IPS DF 4.7 (cell line): ENCODE measurements around the gene NFE2L2.
"Not testable (repeated sequence)": the region's sequence is repeated elsewhere in the genome, so short reads cannot be mapped to it uniquely, and the experiment has no call there.

Source experiments
- DNase-seq: peaks from one replicate; pipeline ENCODE4 v3.0.0-alpha.2; 2013; ENCODE audit warnings: low spot score; ENCODE audit errors: extremely low read depth

NFE2L2 gene

DNA sequence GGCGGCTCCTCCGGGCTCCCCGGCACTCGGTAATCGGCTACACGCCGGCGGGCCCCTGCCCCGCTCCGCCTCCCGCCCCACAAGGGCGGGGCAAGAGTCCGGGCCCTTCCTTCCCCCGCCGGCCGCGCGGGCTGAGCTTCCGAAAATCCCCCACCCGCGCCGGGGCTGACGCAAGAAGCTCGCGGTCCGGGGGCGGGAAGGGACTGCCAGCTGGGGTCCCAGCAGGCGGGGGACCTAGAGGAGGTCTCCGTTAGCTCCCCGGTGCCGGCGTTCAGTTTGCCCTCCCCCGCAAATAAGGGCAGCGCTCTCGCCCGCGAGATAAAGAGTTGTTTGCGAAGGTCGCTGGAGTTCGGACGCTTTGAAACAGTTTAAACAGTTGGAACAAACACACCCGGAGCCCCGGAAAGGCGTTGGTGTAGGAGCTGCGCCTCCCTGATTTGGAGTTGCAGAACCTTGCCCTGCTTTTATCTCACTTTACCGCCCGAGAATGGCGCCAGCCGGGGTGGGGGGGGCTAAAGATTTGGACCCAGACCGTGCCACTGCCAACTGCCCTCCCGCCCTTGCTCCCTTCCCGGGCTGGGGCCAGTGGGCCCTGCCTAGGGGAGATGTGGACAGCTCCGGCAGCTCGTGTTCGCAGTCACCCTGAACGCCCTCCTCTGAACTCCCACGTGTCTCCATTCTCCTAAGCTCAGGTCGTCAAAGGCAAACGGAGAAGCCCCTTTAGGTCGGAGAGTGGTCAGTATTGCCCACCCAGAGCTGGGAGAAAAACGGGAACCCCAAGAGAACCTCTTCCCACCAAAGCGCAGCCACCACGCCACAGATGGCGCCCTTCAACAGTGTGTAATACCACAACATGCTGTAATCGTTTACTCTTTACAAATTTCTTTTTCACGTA lies at the start of gene NFE2L2:
Gene NFE2L2, minus strand, starts transcription at position 35 of the 895 bp plus-strand sequence. CDS start 151 bp downstream, outside the sequence.
- no peak for DNase-seq

DNA sequence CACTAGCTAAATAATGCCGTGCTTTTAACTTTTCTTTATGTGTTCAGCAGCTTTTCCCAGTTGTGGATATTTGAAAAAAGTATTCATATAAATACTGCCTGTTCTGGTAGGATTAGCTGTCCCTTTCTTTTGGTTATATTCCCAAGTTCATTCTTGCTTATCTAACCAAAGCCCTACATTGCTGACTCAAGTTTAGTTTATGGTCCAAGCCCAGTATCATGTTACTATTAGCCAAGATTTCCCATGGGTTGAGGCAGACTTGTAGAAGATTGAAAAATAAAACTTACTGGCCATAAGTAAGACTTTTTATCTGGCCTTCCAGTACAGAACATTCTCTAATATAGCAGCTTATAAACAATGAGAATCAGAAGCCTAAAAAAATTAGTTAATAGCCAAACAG lies 49.7 kb upstream of the NFE2L2 start:
- no peak for DNase-seq

DNA sequence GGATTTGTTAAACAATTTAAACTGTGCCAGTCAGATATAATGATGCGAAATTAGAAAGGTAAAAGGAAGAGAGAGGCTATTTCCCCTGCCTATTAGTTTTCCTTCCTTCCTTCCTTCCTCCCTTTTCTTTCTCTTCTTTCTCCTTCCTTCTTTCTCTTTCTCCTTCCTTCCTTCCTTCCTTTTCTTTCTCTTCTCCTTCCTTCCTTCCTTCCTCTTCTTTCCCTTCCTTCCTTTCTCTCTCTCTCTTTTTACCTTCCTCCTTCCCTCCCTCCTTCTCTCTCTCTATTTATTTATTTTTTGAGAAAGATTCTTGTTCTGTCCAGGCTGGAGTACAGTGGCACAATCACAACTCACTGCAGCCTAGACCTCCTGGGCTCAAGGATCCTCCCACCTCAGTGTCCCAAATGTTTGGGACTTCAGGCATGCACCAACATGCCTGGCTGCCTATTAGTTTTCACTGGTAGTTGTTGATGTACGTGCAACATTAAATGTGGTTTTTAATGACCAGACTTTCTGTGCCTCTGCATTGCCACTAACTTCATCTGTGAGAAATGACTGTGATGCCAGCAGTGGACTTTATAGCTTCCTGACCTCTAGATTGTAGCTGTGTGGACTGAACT lies 48.7 kb upstream of the NFE2L2 start:
- no peak for DNase-seq

DNA sequence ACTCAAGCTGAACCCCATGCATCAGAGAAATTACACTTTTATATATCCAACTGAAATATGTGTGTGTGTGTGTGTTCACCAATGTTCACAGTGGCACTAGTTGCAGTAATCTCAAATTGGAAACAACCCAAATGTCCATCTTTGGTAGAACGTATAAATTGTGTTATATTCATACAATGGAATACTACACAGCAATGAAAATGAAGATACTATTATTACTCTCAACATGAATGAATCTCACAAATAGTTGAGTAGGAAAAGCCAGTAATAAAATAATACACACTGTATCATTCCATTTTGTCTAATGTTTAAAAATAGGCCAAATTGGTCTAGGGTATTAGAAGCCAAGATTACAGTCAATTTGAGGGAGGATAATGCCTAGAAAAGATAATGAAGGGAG lies 48.0 kb upstream of the NFE2L2 start:
- DNase-seq: no peak

DNA sequence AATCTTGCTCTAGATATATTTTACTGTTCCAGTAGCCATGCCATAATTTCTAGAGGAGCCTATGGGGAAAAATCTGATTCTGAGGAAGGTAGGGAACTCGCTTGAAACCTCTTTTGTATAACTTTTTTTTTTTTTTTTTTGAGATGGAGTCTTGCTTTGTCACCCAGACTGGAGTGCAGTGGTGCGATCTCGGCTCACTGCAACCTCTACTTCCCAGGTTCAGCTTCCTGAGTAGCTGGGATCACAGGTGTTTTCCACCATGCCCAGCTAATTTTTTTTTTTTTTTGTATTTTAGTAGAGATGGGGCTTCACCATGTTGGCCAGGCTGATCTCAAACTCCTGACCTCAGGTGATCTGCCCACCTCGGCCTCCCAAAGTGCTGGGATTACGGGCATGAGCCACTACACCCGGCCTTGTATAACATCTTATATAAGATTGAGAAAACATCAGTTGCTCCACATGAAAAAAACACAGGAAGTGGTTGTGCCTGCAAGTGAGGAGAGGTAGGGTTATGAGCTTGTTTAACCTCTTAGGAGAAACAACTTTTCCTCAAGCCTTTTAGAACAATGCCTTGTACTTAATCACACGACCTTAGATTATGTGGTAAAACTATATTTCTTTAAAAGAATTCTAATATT lies 45.3 kb upstream of the NFE2L2 start:
- DNase-seq: not testable (repeated sequence)

DNA sequence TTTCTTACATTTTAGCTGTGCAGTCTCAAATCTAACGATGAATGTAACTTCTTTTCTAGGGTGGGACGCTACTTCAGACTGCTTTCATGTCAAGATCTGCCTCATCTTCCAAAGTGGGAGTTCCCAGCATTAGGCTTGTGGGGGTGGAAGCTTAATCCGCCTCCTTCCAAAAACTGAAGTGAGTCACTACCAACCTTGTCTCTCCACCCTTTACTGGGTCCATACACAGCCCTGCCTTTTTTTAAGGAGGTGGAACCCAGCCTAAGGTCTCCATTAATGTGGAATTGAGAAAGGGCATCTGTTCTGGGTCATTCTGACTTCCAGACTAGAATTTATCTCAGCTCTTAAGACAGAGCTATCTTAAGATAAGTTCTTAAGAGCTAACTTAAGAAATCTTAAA lies 42.0 kb upstream of the NFE2L2 start:
- no peak for DNase-seq

DNA sequence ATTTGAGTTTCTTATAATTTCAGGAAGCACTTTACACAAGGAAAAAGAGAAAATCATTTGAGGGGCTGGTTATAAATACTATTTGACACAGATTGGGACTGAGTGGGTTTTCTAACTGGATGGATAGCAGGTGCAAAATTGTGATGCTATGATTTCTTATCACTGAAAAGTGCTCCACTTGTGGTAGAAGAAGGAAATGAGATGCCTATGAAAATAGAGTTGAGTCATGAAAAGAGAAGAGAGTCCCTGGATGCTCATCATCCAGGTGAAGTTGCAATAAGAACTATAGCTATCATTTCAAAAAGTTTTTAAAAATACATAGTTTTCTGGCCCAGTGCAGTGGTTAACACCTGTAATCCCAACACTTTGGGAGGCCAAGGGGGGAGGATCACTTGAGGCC lies 39.4 kb upstream of the NFE2L2 start:
- no peak for DNase-seq

DNA sequence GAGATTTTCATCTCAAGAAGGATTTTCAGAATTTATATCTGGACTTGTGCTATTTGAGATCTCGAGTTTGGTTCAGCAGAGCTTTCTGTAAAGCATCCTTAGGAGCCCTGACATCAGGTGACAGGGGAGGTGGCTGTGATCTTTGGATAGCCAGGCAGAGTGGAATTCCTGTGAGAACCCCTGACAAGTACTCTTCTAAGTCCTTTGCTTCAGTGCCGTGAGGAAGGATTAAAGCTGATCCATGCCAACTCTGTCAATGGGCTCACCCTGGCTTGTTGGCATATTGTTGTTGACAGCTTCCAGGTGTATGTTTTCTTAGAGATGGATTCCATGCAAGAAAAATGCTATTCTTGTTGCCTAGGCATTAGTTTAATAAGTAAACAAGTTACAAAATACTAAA lies 38.0 kb upstream of the NFE2L2 start:
- DNase-seq: no peak

DNA sequence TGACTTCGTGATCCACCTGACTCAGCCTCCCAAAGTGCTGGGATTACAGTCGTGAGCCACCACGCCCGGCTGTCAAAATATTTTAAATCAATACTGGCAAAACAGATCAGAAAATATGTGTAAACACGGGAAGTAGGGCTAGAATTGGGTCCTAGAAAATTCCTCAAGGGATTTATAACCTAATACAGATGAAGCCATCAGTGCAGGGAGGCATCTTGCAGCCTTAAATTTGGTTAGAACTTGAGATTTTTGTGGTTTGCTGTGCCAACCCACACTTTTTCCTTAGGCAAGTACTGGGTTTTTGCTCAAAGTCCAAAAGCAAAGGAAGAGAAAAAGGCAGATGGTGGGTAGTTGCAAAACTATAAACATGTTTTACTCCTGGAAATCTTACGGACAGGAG lies 33.7 kb upstream of the NFE2L2 start:
- no peak for DNase-seq

DNA sequence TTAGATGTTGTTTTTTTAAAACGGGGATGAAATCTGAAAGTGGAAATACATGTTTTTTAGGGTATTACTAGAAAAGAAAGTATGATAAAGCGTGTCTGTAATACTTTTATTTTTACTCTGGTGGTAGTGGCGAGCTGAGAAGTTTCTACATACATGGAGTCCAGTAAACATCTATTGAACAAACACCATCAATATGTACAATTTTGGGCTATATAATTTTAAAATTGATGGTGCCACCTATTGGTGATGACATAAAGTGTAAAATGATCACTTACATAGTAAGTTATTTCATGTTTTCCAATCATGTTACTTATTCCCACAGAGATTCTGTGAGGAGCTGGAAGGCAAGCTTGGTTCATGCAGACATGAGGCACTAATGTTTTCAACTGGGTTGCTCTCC lies 31.5 kb upstream of the NFE2L2 start:
- no peak for DNase-seq

DNA sequence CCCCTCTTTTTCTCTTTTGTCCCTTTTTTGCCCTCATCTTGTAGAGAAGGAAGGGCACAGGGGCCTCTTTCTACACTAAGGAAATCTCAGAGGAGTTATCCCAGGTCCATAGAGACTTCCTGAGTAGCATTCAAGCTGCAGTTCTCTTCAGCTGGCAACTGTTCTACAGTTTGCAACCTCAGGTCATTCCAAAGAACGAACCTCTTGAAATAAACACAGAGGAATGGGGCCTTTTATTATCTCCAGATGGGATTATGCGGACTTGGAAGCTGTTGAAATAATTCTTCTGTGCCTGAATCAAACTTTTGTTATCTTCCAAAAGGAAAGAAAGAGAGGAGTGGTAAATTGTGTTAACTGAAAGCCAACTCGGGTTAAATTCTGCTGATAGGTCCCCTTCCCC lies 31.0 kb upstream of the NFE2L2 start:
- no peak for DNase-seq

DNA sequence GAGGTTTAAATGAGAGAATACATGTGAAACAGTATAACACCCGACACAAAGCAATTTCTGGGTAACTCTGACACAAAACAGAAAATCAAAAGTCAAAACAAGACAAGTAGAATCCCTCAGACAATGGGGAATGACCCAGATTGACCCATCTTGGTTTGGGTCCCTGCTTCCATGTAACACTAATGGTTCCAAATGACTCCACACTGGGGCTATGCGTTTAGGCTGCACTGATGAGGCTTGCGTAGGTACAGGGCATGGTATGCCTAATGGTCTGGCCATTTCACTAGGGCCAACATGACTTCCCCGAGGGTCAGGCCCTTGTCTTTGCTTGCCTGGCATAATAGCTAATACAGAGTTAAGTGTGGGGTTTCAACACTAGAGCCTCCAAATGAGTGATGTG lies 27.2 kb upstream of the NFE2L2 start:
- no peak for DNase-seq

DNA sequence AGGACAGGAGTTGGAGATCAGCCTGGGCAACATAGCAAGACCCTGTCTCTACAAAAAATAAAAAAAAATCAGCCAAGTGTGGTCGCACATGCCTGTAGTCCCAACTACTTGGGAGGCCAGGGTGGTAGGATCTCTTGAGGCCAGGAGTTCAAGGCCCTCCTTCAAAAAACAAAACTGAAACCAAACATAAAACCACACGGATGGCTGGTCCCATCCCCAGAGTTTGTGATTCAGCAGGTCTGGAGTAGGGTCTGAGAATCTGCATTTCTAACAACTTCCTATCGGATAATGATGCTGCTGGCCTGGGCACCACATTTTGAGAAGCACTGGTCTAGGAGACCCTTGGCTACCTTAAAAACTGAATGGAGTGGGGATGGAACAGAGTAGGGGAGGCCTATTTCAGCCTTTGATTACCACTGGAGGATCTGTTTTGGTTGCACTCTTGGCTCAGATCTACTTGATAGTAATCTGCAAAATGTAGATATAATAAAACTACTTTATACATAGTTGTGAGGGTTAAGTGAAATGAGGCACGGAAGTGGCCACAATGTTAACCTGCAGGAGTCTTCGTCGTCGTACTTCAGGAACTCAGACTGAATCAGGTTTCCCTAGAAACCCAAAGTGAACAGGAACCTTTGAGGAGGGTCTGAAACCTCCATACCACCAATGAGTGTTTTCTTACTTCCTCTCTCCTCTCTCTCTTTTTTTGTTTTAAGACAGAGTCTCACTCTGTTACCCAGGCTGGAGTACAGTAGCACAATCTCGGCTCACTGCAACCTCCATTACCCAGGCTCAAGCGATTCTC lies 25.5 kb upstream of the NFE2L2 start:
- DNase-seq: no peak

DNA sequence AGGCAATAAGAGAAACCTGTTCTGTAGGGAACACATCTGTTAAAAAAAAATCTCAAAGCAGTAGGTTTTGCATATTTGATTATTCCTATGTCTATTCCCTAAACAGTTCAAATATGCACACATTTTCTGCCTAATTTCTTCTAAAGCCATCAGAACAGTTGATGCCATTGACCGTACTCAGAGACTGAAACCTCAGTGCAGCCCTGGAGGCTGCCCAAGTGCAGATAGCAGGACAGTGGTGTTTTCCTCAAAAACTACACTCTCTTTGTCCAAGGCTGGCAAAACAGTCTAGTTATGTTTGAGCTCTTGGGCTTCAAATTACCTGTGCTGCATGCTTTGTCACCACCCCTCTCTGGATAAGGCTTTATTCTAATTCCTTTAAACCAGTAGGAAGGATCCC lies 23.3 kb upstream of the NFE2L2 start:
- DNase-seq: no peak

DNA sequence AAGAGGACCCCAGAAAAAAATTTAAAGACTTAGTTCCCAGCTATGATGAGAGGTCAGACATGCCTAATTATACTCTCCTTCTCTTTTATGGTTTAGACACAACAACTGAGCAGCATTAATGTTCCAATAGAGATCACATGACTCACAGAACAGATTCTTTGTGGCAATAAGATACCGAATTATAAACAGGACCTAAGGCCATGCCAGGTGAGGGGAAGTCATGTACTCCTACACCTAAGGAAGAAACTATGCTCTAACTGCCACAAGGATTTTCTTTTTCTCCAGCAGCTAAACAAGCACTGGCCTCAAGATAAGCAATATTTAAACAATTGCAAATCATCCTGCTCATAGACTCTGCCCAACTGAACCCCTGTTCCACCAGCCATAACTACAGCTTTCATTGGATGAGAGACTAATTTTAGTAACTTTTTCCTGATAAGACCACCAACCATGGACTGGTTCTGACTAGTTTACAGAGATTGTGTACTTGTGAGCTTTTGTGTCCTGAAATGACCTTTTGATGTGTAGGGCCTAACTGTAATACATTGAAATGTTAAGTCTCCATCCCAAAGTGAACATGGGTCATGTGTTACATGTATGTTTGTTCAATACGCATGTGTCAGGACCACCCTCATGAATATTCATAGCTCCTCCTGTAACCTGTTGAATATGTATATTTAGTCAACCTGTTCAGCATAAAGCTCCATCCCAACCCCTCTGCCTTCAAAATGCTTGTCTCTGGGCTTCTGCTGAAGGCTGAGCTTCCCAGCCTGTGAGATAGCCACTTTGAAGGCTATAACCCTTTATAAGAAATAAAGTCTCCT lies 21.6 kb upstream of the NFE2L2 start:
- DNase-seq: no peak

DNA sequence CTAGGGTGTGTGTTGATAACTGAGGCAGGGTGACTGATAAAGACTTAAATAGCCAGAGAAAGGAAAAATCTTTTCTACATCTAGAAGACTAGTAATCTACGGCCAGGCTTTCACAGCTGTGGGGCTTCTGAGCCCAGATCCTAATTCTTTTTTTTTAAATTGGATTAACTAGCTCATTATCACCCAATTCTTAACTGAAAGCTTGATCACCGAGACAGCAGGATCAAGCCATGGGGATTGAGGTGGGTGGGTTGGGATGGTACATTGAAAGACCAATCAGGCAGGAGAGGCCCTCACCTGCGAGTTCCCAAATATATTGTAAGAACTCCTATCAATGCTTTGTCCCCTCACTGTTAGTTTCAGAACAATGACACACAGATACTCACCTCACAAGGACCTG lies 20.0 kb upstream of the NFE2L2 start:
- DNase-seq: no peak

DNA sequence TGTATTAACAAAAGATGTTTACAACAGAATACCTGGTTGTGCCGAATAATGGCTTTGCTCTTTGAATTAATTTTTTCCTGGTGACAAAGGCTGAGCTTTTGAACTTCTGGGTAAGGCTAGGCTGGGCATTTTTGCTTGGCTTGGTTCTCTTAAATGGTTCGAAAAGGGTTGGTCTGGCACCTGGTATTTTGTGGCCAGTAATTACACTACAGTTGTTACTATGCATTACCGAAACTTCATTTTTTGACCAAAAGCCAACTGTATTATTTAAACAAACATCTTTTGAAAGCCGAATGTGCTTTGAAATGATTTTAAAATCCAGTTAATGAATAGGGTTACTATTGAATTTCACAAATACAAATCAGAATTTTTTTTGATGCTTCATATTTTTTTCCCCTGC lies 19.4 kb upstream of the NFE2L2 start:
- no peak for DNase-seq

DNA sequence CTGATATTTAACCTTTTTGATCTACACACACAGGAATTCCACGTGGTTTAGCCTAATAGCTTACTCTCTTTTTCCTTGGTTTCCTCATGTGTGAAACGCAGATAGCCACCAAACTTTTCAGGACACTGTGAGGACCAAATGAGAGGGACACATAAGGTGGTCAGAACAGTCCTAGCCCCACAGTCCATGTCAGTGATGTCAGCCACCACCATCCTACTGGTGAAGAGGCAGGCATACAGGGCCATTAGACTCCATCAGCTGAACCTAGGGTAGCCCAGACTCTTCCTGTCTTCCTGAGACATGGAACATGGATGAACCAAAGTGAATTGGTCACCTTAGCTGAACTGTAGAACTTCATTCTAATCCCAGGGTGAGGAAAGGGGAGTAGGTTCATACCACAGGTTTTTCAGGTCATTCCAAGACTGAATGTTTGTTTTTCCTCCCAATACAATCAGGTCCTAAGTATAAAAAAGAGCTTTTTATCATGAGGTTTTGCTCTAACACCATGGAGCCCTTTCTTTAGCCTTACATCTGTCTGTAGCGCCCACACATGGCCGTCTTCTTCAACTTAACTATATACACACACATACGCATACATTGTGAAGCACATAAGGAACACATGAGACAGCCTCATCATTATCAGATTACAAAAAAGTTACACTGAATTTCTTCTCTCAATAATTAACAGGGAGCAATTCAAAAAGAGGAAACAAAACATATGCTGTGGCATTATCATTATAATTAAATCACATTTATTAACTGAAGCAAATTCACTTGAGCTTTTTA lies 18.5 kb upstream of the NFE2L2 start:
- DNase-seq: no peak

DNA sequence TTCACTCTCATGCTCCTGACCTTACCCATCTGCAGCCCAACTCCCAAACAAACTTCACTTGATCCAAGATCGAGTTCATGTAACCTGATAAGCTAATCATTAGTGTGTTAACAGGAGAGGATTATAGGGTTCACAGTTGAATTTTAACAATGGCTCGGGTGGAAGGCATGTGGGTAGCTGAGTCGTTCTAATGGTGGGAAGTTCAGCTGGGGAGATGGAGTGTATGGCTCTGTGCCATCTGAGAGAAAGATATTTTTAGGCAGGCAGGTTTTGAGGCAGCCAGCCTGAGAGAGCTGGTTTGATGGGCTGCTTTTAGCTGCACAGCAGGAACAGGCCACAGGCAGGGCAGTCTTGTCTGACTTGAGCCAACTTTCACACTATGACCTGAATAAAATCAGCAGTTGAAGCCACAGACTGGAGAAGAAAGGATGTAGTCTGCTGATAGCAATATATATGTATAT lies 17.7 kb upstream of the NFE2L2 start:
- no peak for DNase-seq
